Sigmoid colon (tissue), 7 donors: ENCODE results near the gene APLF. TPM values are rescaled to one million over a fixed set of nuclear protein-coding genes. Genes with fewer than 3 reads are reported as not detected.
"Not testable (repeated sequence)": the region's sequence is repeated elsewhere in the genome, so short reads cannot be mapped to it uniquely, and the experiment has no call there.

Experiments
- DNase-seq: peaks from one replicate; pipeline ENCODE4 v3.0.0-alpha.2; 2019
- H3K27ac ChIP-seq, 4 donors: fragments of 200-600 bp; sonication (generic); one replicate each; pipeline ENCODE4 v1.5.1; 2016 to 2019; ENCODE audit warnings: mild to moderate bottlenecking in 1 of 4
- H3K27me3 ChIP-seq, 3 donors: fragments of 200-600 bp; sonication (generic); one replicate each; pipeline ENCODE4 v1.5.1; 2019; ENCODE audit warnings: mild to moderate bottlenecking in 1 of 3
- H3K36me3 ChIP-seq, 4 donors: fragments of 200-600 bp; sonication (generic); one replicate each; pipeline ENCODE4 v1.5.1; 2016 to 2019
- H3K4me1 ChIP-seq, 4 donors: fragments of 200-600 bp; sonication (generic); one replicate each; pipeline ENCODE4 v1.5.1; 2017 to 2019
- H3K4me3 ChIP-seq, 4 donors: fragments of 200-600 bp; sonication (generic); one replicate each; pipeline ENCODE4 v1.5.1; 2017 to 2019; ENCODE audit warnings: mild to moderate bottlenecking in 2 of 4, moderate library complexity in 1 of 4
- H3K9me3 ChIP-seq, 4 donors: fragments of 200-600 bp in 3 of 4; sonication (generic) in 3 of 4; one replicate each; pipeline versions ENCODE4 v1.5.1 to v1.6.1; 2013 to 2019
- CTCF ChIP-seq, 4 experiments: fragments of 450-650 bp in 3 of 4; fragments of 200-600 bp in 1 of 4; IDR thresholded peaks; one replicate each; pipeline ENCODE4 v1.5.1; 2016 to 2019; ENCODE audit warnings: antibody characterized with exemption in 4 of 4, mild to moderate bottlenecking in 3 of 4, moderate library complexity in 2 of 4
- EP300 ChIP-seq, 4 donors: sonication (generic); formaldehyde crosslinking; IDR thresholded peaks; one replicate each; pipeline ENCODE4 v1.6.1; 2017; ENCODE audit warnings: antibody characterized with exemption in 4 of 4
- POLR2A ChIP-seq, 2 donors: fragments of 450-650 bp; IDR thresholded peaks; one replicate each; pipeline ENCODE4 v1.6.1; 2016; ENCODE audit warnings: antibody characterized with exemption in 2 of 2, mild to moderate bottlenecking in 2 of 2, moderate library complexity in 2 of 2
- POLR2AphosphoS5 ChIP-seq, 4 donors: sonication (generic); formaldehyde crosslinking; IDR thresholded peaks; one replicate each; pipeline ENCODE4 v1.6.1; 2017; ENCODE audit warnings: antibody characterized with exemption in 4 of 4
- WGBS, 2 donors: extraction: QIAGEN DNeasy Blood & Tissue Kit; methylation state at CpG; one replicate each; pipeline ENCODE4 v1.1.7; 2013; 5-methylcytosine and 5-hydroxymethylcytosine counted together
- intact Hi-C: fragments of 100-400 bp; cut with DNase I; formaldehyde crosslinking; loops from one replicate; pipeline ENCODE4 v1.15.1; 2023
- polyA plus RNA-seq, 3 donors: library from polyadenylated mRNA; stranded (reverse); fragments of 200-250 nt; gene quantifications; one replicate each; pipeline ENCODE4 v1.2.3, GENCODE V29; 2013
- total RNA-seq, 4 donors: library from RNA; depleted of rRNA; stranded (reverse); fragments of >200 nt; gene quantifications; one replicate each; pipeline ENCODE4 v1.1.0, GENCODE V29; 2016
- donor health status: healthy with polysubstance abuse.
- donor health status: Bipolar disorder and iron deficiency.
- donor health status: healthy.

The APLF gene
- total and polyA plus RNA-seq, 7 donors, result 0.23 to 21.7 (median 11.0) TPM

GRCh38 chr2:68565858-68566257 is 98.5 kb downstream of the APLF start:
- TF ChIP-seq POLR2A (IDR thresholded peaks at IDR 0.05) (no peak), EP300 (IDR thresholded peaks at IDR 0.05) (no peak), CTCF (IDR thresholded peaks at IDR 0.05) (no peak), POLR2AphosphoS5 (IDR thresholded peaks at IDR 0.05) (no peak)
- no peaks in the 10 kb centered on the region for H3K9me3 ChIP-seq
- no peak for DNase-seq
- no peak overlapping the region for H3K27ac ChIP-seq
- peaks cover 0 to 6% (median 0%) of the 10 kb centered on the region in 4 donors for H3K36me3 ChIP-seq
- H3K4me1 ChIP-seq, result no peaks in the 10 kb centered on the region
- H3K27me3 ChIP-seq, result no peaks in the 10 kb centered on the region
- H3K4me3 ChIP-seq, result no peak overlapping the region
- intact Hi-C loops, result no loop called here
- WGBS, 2 donors, result 83 to 86% methylated on average over 4 of the region's 4 CpGs

GRCh38 chr2:68566362-68566761 is 99.0 kb downstream of the APLF start:
- no peaks in the 10 kb centered on the region for H3K27me3 ChIP-seq
- intact Hi-C loops, result no loop called here
- H3K27ac ChIP-seq, result no peak overlapping the region
- H3K4me1 ChIP-seq, result no peaks in the 10 kb centered on the region
- TF ChIP-seq EP300 (IDR thresholded peaks at IDR 0.05), result no peak
- TF ChIP-seq POLR2A (IDR thresholded peaks at IDR 0.05), result no peak
- TF ChIP-seq CTCF (IDR thresholded peaks at IDR 0.05), result no peak
- no peak for TF ChIP-seq POLR2AphosphoS5 (IDR thresholded peaks at IDR 0.05)
- DNase-seq, result no peak
- 91% methylated on average over 3 of the region's 3 CpGs for WGBS, 2 donors
- H3K9me3 ChIP-seq, result no peaks in the 10 kb centered on the region
- H3K36me3 ChIP-seq, result peaks cover 0 to 6% (median 0%) of the 10 kb centered on the region in 4 donors
- H3K4me3 ChIP-seq, result no peak overlapping the region

GRCh38 chr2:68568116-68568515 is 100.7 kb downstream of the APLF start:
- no peaks in the 10 kb centered on the region for H3K9me3 ChIP-seq
- TF ChIP-seq CTCF (IDR thresholded peaks at IDR 0.05) (no peak), POLR2AphosphoS5 (IDR thresholded peaks at IDR 0.05) (no peak), EP300 (IDR thresholded peaks at IDR 0.05) (no peak), POLR2A (IDR thresholded peaks at IDR 0.05) (no peak)
- H3K36me3 ChIP-seq, result peaks cover 0 to 6% (median 0%) of the 10 kb centered on the region in 4 donors
- H3K27me3 ChIP-seq, result no peaks in the 10 kb centered on the region
- H3K4me3 ChIP-seq, result no peak overlapping the region
- intact Hi-C loops, result no loop called here
- H3K27ac ChIP-seq, result no peak overlapping the region
- no peaks in the 10 kb centered on the region for H3K4me1 ChIP-seq
- no peak for DNase-seq
- WGBS, 2 donors, result 96 to 98% methylated on average over 1 of the region's 1 CpG

- Histone ChIP-seq H3K27me3 (no peaks in the 10 kb centered on the region), H3K27ac (no peak overlapping the region), H3K4me1 (no peaks in the 10 kb centered on the region), H3K4me3 (no peak overlapping the region), H3K36me3 (peaks cover 0 to 6% (median 0%) of the 10 kb centered on the region in 4 donors), H3K9me3 (no peaks in the 10 kb centered on the region)
- TF ChIP-seq POLR2AphosphoS5 (IDR thresholded peaks at IDR 0.05) (no peak), POLR2A (IDR thresholded peaks at IDR 0.05) (no peak), EP300 (IDR thresholded peaks at IDR 0.05) (no peak), CTCF (IDR thresholded peaks at IDR 0.05) (no peak)
- WGBS, 2 donors, result 95 to 98% methylated on average over 1 of the region's 1 CpG
- intact Hi-C loops, result no loop called here
- no peak for DNase-seq
These were observed 102.2 kb downstream of the APLF start for GRCh38 chr2:68569604-68570003.

GRCh38 chr2:68570434-68570833 is 103.0 kb downstream of the APLF start:
- intact Hi-C loops, DNase-seq, H3K9me3 ChIP-seq, H3K36me3 ChIP-seq, H3K27ac ChIP-seq, H3K4me1 ChIP-seq, H3K27me3 ChIP-seq, H3K4me3 ChIP-seq: not testable (repeated sequence)
- WGBS, 2 donors, result 91 to 93% methylated on average over 4 of the region's 4 CpGs
